OCI-LY3 (cell line): ENCODE measurements around the gene EOGT.

Experiments used
- CTCF ChIP-seq: fragments of 200-600, 300-600 bp; sonication (generic); IDR thresholded peaks from 2 replicates; pipeline ENCODE4 v1.5.1; 2014; ENCODE audit warnings: antibody characterized with exemption, low read length, low read depth
- EZH2phosphoT487 ChIP-seq: fragments of 200-600 bp; shearing (Covaris generic); IDR thresholded peaks from 2 replicates; pipeline ENCODE4 v1.6.1; 2018; ENCODE audit warnings: antibody characterized with exemption, mixed run types, low read depth

- no peak for TF ChIP-seq CTCF
- no peak for TF ChIP-seq EZH2phosphoT487
These were observed 68.3 kb downstream of the EOGT start for GRCh38 chr3:68945225-68945624.
